Measurements from ENCODE around the gene AKTIP.

AKTIP gene

GRCh38 chr16:53528797-53529196 is 25.8 kb upstream of the AKTIP start:
- TF ChIP-seq CTCF (IDR thresholded peaks at IDR 0.05; ENCODE audit: low read depth, low read length) = no peak
- no peak overlapping the region for H3K4me3 ChIP-seq (ENCODE audit: low read depth, low read length)

GRCh38 chr16:53523971-53524548 is 21.1 kb upstream of the AKTIP start:
- TF ChIP-seq POLR2A (IDR thresholded peaks at IDR 0.05; ENCODE audit: extremely low read depth, insufficient read length) (no peak), MAX (IDR thresholded peaks at IDR 0.05; ENCODE audit: low read depth, low read length) (no peak), CTCF (IDR thresholded peaks at IDR 0.05; ENCODE audit: low read depth, low read length) (no peak), MYC (IDR thresholded peaks at IDR 0.05; ENCODE audit: low read depth, low read length) (no peak)
- no peak for DNase-seq (ENCODE audit: low read depth)
- H3K4me3 ChIP-seq (ENCODE audit: low read depth, low read length) = no peak overlapping the region

More at GRCh38 chr16:53528797-53529196, 25.8 kb upstream of the AKTIP start:
- no peak for DNase-seq (ENCODE audit: low read depth)

GRCh38 chr16:53523126-53523804 is 20.3 kb upstream of the AKTIP start:
- H3K4me3 ChIP-seq (ENCODE audit: low read depth, low read length) = no peak overlapping the region
- no peak for DNase-seq (ENCODE audit: low read depth)
- TF ChIP-seq CTCF (IDR thresholded peaks at IDR 0.05; ENCODE audit: low read depth, low read length) (no peak), MAX (IDR thresholded peaks at IDR 0.05; ENCODE audit: low read depth, low read length) (no peak)

- TF ChIP-seq CTCF (IDR thresholded peaks at IDR 0.05; ENCODE audit: low read depth, low read length) = no peak
- no peak for TF ChIP-seq MAX (IDR thresholded peaks at IDR 0.05; ENCODE audit: low read depth, low read length)
- no peak for TF ChIP-seq POLR2A (IDR thresholded peaks at IDR 0.05; ENCODE audit: extremely low read depth, insufficient read length)
- no peak for TF ChIP-seq MYC (IDR thresholded peaks at IDR 0.05; ENCODE audit: low read depth, low read length)
- no peak overlapping the region for H3K4me3 ChIP-seq (ENCODE audit: low read depth, low read length)
- no peak for DNase-seq (ENCODE audit: low read depth)
These were observed 16.5 kb upstream of the AKTIP start for GRCh38 chr16:53519417-53520091.

- peak; percentile 27; the same call in 1 of the 2 replicates for TF ChIP-seq MYC (IDR thresholded peaks at IDR 0.05; ENCODE audit: low read depth, low read length)
- no peak for TF ChIP-seq MAX (IDR thresholded peaks at IDR 0.05; ENCODE audit: low read depth, low read length)
- peak; percentile 88 for DNase-seq (ENCODE audit: low read depth)
- peak overlapping the region; percentile 26 for H3K4me3 ChIP-seq (ENCODE audit: low read depth, low read length)
These were observed 15.8 kb upstream of the AKTIP start for GRCh38 chr16:53518550-53519416.

GRCh38 chr16:53517851-53518250 is 14.8 kb upstream of the AKTIP start:
- H3K4me3 ChIP-seq (ENCODE audit: low read depth, low read length) = no peak overlapping the region
- TF ChIP-seq POLR2A (IDR thresholded peaks at IDR 0.05; ENCODE audit: extremely low read depth, insufficient read length) (no peak), CTCF (IDR thresholded peaks at IDR 0.05; ENCODE audit: low read depth, low read length) (no peak), MYC (IDR thresholded peaks at IDR 0.05; ENCODE audit: low read depth, low read length) (no peak), MAX (IDR thresholded peaks at IDR 0.05; ENCODE audit: low read depth, low read length) (no peak)
- no peak for DNase-seq (ENCODE audit: low read depth)

Measured in NB4 (cell line).